A673 (cell line): ENCODE results near the gene CCSER1. TPM values are rescaled to one million over a fixed set of nuclear protein-coding genes. Genes with fewer than 3 reads are reported as not detected.
"Not testable (repeated sequence)": the region's sequence is repeated elsewhere in the genome, so short reads cannot be mapped to it uniquely, and the experiment has no call there.

Experiments
- BruUV-seq: library from RNA; stranded (reverse); fragments of 400-500 nt; replicated peaks from 2 replicates; lab custom pipeline; 2021; lab: Mats Ljungman, UMichigan
- CTCF ChIA-PET: fragments of 300-600 bp; sonication (Branson Sonifier 250); formaldehyde crosslinking; loops from one replicate; lab custom pipeline; 2022; ENCODE audit warnings: antibody characterized with exemption; lab: Charles Lee
- POLR2A ChIA-PET: fragments of 300-600 bp; sonication (Branson Sonifier 250); formaldehyde crosslinking; loops from one replicate; lab custom pipeline; 2022; ENCODE audit warnings: antibody characterized with exemption; ENCODE audit not compliant: low non-redundant PET; lab: Charles Lee
- DNase-seq: peaks from one replicate; pipeline ENCODE4 v3.0.0-alpha.2; 2015; ENCODE audit warnings: low spot score
- H3K27ac ChIP-seq: fragments of 200-600 bp; sonication (generic); 2 replicates; pipeline ENCODE4 v1.5.1; 2016; ENCODE audit warnings: mixed run types, low read depth, mild to moderate bottlenecking, mixed read lengths, antibody characterized with exemption, low read length; ENCODE audit not compliant: poor library complexity, severe bottlenecking
- H3K27me3 ChIP-seq: fragments of 200-600 bp; sonication (generic); replicated peaks from 2 replicates; pipeline ENCODE4 v1.6.1; 2017; ENCODE audit warnings: mixed run types, low read depth, mild to moderate bottlenecking, mixed read lengths, antibody characterized with exemption, low read length; ENCODE audit not compliant: insufficient read depth, poor library complexity
- H3K36me3 ChIP-seq: fragments of 200-600 bp; sonication (generic); 2 replicates; pipeline ENCODE4 v1.6.1; 2016; ENCODE audit warnings: mixed run types, mild to moderate bottlenecking, mixed read lengths, antibody characterized with exemption, low read length; ENCODE audit not compliant: insufficient read depth, poor library complexity, severe bottlenecking
- H3K4me1 ChIP-seq: fragments of 200-600 bp; sonication (generic); 2 replicates; pipeline ENCODE4 v1.6.1; 2017; ENCODE audit warnings: mixed run types, mild to moderate bottlenecking, mixed read lengths, antibody characterized with exemption, low read length; ENCODE audit not compliant: insufficient read depth, poor library complexity, severe bottlenecking
- H3K4me3 ChIP-seq: fragments of 200-600 bp; sonication (generic); 2 replicates; pipeline ENCODE4 v1.5.1; 2016; ENCODE audit warnings: low read depth, mixed run types, mild to moderate bottlenecking, mixed read lengths, low read length; ENCODE audit not compliant: poor library complexity, severe bottlenecking
- H3K9me3 ChIP-seq: fragments of 200-600 bp; sonication (generic); 2 replicates; pipeline ENCODE4 v1.6.1; 2016; ENCODE audit warnings: mixed run types, low read depth, mild to moderate bottlenecking, mixed read lengths, antibody characterized with exemption, low read length; ENCODE audit not compliant: poor library complexity, severe bottlenecking
- EZH2 ChIP-seq: fragments of 200-600 bp; sonication (generic); IDR thresholded peaks from 2 replicates; pipeline ENCODE4 v1.6.1; 2017; ENCODE audit warnings: borderline replicate concordance, low read depth, mild to moderate bottlenecking, mixed read lengths, antibody characterized with exemption, low read length; ENCODE audit not compliant: poor library complexity, severe bottlenecking
- intact Hi-C: fragments of 100-400 bp; cut with micrococcal nuclease; formaldehyde crosslinking; loops from one replicate; pipeline ENCODE4 v1.10.0; 2022; ENCODE audit not compliant: unreplicated experiment
- total RNA-seq: library from RNA; stranded (reverse); gene quantifications from 2 replicates; pipeline ENCODE4 v1.2.3, GENCODE V29; 2021
- TF ChIP-seq, protein P1 (sequence below): fragments of 300-800, 200-600 bp; sonication (generic); conservative IDR thresholded peaks from 2 replicates; pipeline ENCODE4 v1.5.1; 2017; ENCODE audit warnings: low read depth, mild to moderate bottlenecking, antibody characterized with exemption, low read length, moderate library complexity, mixed read lengths

The CCSER1 gene
- total RNA-seq, 1 experiment from 2014 or later: not detected

- no TSS peak for BruUV-seq
- Histone ChIP-seq H3K4me1 (no peaks in the 10 kb centered on the region), H3K27ac (no peak overlapping the region), H3K9me3 (no peaks in the 10 kb centered on the region), H3K27me3 (no peaks in the 10 kb centered on the region), H3K4me3 (no peak overlapping the region), H3K36me3 (no peaks in the 10 kb centered on the region)
- intact Hi-C loops: no loop called here
- ChIA-PET CTCF (no interaction called here), POLR2A (no interaction called here)
- TF ChIP-seq EZH2: no peak
- TF ChIP-seq, protein P1, sequence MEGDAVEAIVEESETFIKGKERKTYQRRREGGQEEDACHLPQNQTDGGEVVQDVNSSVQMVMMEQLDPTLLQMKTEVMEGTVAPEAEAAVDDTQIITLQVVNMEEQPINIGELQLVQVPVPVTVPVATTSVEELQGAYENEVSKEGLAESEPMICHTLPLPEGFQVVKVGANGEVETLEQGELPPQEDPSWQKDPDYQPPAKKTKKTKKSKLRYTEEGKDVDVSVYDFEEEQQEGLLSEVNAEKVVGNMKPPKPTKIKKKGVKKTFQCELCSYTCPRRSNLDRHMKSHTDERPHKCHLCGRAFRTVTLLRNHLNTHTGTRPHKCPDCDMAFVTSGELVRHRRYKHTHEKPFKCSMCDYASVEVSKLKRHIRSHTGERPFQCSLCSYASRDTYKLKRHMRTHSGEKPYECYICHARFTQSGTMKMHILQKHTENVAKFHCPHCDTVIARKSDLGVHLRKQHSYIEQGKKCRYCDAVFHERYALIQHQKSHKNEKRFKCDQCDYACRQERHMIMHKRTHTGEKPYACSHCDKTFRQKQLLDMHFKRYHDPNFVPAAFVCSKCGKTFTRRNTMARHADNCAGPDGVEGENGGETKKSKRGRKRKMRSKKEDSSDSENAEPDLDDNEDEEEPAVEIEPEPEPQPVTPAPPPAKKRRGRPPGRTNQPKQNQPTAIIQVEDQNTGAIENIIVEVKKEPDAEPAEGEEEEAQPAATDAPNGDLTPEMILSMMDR: no peak
- no peak for DNase-seq
Measured at GRCh38 chr4:91330555-91331137, 1203.5 kb downstream of the CCSER1 start.

- DNase-seq: no peak
- intact Hi-C loops: no loop called here
- ChIA-PET CTCF (no interaction called here), POLR2A (no interaction called here)
- no TSS peak for BruUV-seq
- H3K4me1 ChIP-seq: no peaks in the 10 kb centered on the region
- no peak overlapping the region for H3K4me3 ChIP-seq
- no peaks in the 10 kb centered on the region for H3K27me3 ChIP-seq
- H3K27ac ChIP-seq: no peak overlapping the region
- H3K36me3 ChIP-seq: no peaks in the 10 kb centered on the region
- no peaks in the 10 kb centered on the region for H3K9me3 ChIP-seq
- TF ChIP-seq, protein P1: no peak
- TF ChIP-seq EZH2: no peak
Measured at GRCh38 chr4:91340822-91341221, 1213.6 kb downstream of the CCSER1 start.

GRCh38 chr4:91345632-91346031, 1218.4 kb downstream of the CCSER1 start:
- intact Hi-C loops: no loop called here
- BruUV-seq: no TSS peak
- no peak overlapping the region for H3K4me3 ChIP-seq

GRCh38 chr4:91356496-91356895, 1229.3 kb downstream of the CCSER1 start:
- H3K4me1 ChIP-seq, H3K4me3 ChIP-seq, DNase-seq, BruUV-seq, intact Hi-C loops, POLR2A ChIA-PET, H3K9me3 ChIP-seq, H3K27ac ChIP-seq, H3K27me3 ChIP-seq, H3K36me3 ChIP-seq, CTCF ChIA-PET: not testable (repeated sequence)

More at GRCh38 chr4:91345632-91346031, 1218.4 kb downstream of the CCSER1 start:
- H3K27me3 ChIP-seq: no peaks in the 10 kb centered on the region
- no peak overlapping the region for H3K27ac ChIP-seq
- no peak for DNase-seq
- no peaks in the 10 kb centered on the region for H3K36me3 ChIP-seq
- H3K4me1 ChIP-seq: no peaks in the 10 kb centered on the region
- ChIA-PET CTCF (no interaction called here), POLR2A (no interaction called here)
- TF ChIP-seq, protein P1: no peak
- no peak for TF ChIP-seq EZH2
- H3K9me3 ChIP-seq: no peaks in the 10 kb centered on the region

DNA sequence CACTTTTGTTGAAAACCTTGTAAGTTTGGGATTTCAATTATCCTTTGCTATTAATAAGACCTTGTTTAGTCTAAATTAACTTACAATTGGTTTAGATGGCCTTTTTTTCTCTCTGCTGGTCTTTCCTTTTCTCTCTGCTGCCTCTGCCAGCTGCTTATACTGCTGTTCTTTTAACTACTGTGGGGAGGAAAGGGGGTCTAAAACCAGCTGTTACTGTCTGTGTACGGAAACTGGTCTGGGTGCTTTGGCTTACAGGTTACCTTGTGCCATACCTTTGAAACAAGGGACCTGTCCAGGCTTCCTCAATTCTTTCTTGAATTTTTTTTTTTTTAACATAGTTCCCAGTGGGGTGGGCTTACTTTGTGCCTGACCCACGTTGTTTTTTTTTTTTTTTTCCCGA, 1230.8 kb downstream of the CCSER1 start:
- H3K4me3 ChIP-seq, CTCF ChIA-PET, H3K9me3 ChIP-seq, intact Hi-C loops, H3K4me1 ChIP-seq, BruUV-seq, H3K27ac ChIP-seq, DNase-seq, H3K27me3 ChIP-seq, POLR2A ChIA-PET, H3K36me3 ChIP-seq: not testable (repeated sequence)
